GM21367 (cell line): ENCODE data around the gene RAB3IL1.

Experiments
- ATAC-seq: cut with Tn5 transposase; IDR thresholded peaks from one replicate; pipeline ENCODE4 v1.9.1; 2021; ENCODE audit not compliant: unreplicated experiment

Gene RAB3IL1

GRCh38 chr11:61847914-61848581 is 69.3 kb downstream of the RAB3IL1 start:
- ATAC-seq, result no peak
